HEK293 (cell line): Measurements from ENCODE around the gene LMF1.

ENCODE experiments used
- CTCF ChIA-PET: fragments of 350-600 bp; formaldehyde crosslinking; extraction: SDS; loops from one replicate; lab custom pipeline; 2021; ENCODE audit warnings: antibody characterized with exemption; lab: Yijun Ruan, JAX
- POLR2A ChIA-PET: fragments of 300-600 bp; formaldehyde crosslinking; extraction: SDS; loops from one replicate; lab custom pipeline; 2020; ENCODE audit warnings: antibody characterized with exemption, inconsistent platforms; lab: Yijun Ruan, JAX
- H3K27ac ChIP-seq: fragments of 200-500 bp; sonication (Bioruptor generic); 2 replicates; pipeline ENCODE4 v1.5.1; 2014; ENCODE audit warnings: low read depth, low read length, control low read depth, inconsistent platforms; ENCODE audit errors: extremely low read depth
- H3K36me3 ChIP-seq, 2 experiments: fragments of 200-500 bp in 1 of 2; sonication (Bioruptor generic) in 1 of 2; 1 replicate in 1 of 2; 2 replicates in 1 of 2; pipeline ENCODE4 v1.5.1; 2014 to 2017; ENCODE audit warnings: inconsistent platforms in 2 of 2, low read length in 2 of 2; ENCODE audit not compliant: control insufficient read depth in 2 of 2, insufficient read depth in 1 of 2
- H3K4me1 ChIP-seq: fragments of 200-500 bp; sonication (Bioruptor generic); 2 replicates; pipeline ENCODE4 v1.5.1; 2014; ENCODE audit warnings: mild to moderate bottlenecking, low read length, inconsistent platforms; ENCODE audit not compliant: control insufficient read depth, insufficient read depth
- H3K4me3 ChIP-seq: 2 replicates; pipeline ENCODE4 v1.5.1; 2011; ENCODE audit warnings: low read depth, mild to moderate bottlenecking, control low read depth, low read length, moderate library complexity
- H3K9me3 ChIP-seq: fragments of 200-500 bp; sonication (Bioruptor generic); 2 replicates; pipeline ENCODE4 v1.5.1; 2014; ENCODE audit warnings: low read depth, low read length, inconsistent platforms; ENCODE audit not compliant: control insufficient read depth, insufficient read depth
- BCL11B ChIP-seq: fragments of 450-650 bp; formaldehyde crosslinking; IDR thresholded peaks from 2 replicates; pipeline ENCODE4 v1.5.1; 2016; ENCODE audit warnings: low read depth, missing biosample characterization, missing genetic modification characterization
- GLIS2 ChIP-seq: fragments of 450-650 bp; formaldehyde crosslinking; IDR thresholded peaks from 2 replicates; pipeline ENCODE4 v1.5.1; 2016; ENCODE audit warnings: missing biosample characterization, missing genetic modification characterization
- KLF1 ChIP-seq: fragments of 450-650 bp; formaldehyde crosslinking; IDR thresholded peaks from 2 replicates; pipeline ENCODE4 v1.5.1; 2016; ENCODE audit warnings: missing biosample characterization, missing genetic modification characterization
- RBAK ChIP-seq: fragments of 450-650 bp; formaldehyde crosslinking; IDR thresholded peaks from 2 replicates; pipeline ENCODE4 v1.5.1; 2016; ENCODE audit warnings: missing biosample characterization, missing genetic modification characterization
- YY2 ChIP-seq: fragments of 450-650 bp; formaldehyde crosslinking; IDR thresholded peaks from 2 replicates; pipeline ENCODE4 v1.5.1; 2016; ENCODE audit warnings: missing biosample characterization, missing genetic modification characterization
- ZNF121 ChIP-seq: fragments of 450-650 bp; formaldehyde crosslinking; IDR thresholded peaks from 2 replicates; pipeline ENCODE4 v1.5.1; 2016; ENCODE audit warnings: missing biosample characterization, missing genetic modification characterization
- ZNF248 ChIP-seq: fragments of 450-650 bp; formaldehyde crosslinking; IDR thresholded peaks from 2 replicates; pipeline ENCODE4 v1.5.1; 2017; ENCODE audit warnings: missing biosample characterization, missing genetic modification characterization
- ZNF274 ChIP-seq, 2 experiments: fragments of 200-500 bp in 1 of 2; fragments of 450-650 bp in 1 of 2; sonication (Bioruptor generic) in 1 of 2; formaldehyde crosslinking in 1 of 2; IDR thresholded peaks; 2 replicates each; pipeline versions ENCODE4 v1.5.1 to v1.6.1; 2014 to 2016; ENCODE audit warnings: borderline replicate concordance in 1 of 2, inconsistent platforms in 1 of 2, low read length in 1 of 2, missing biosample characterization in 1 of 2, missing genetic modification characterization in 1 of 2
- ZNF391 ChIP-seq: fragments of 450-650 bp; formaldehyde crosslinking; IDR thresholded peaks from 2 replicates; pipeline ENCODE4 v1.5.1; 2016; ENCODE audit warnings: low read depth, missing biosample characterization, missing genetic modification characterization, borderline replicate concordance
- ZNF548 ChIP-seq: fragments of 450-650 bp; formaldehyde crosslinking; IDR thresholded peaks from 2 replicates; pipeline ENCODE4 v1.5.1; 2016; ENCODE audit warnings: missing biosample characterization, missing genetic modification characterization
- ZNF558 ChIP-seq: fragments of 450-650 bp; formaldehyde crosslinking; IDR thresholded peaks from 2 replicates; pipeline ENCODE4 v1.5.1; 2016; ENCODE audit warnings: missing biosample characterization, missing genetic modification characterization
- ZNF626 ChIP-seq: fragments of 450-650 bp; sonication (Bioruptor Pico); formaldehyde crosslinking; IDR thresholded peaks from 2 replicates; pipeline ENCODE4 v1.5.1; 2018; ENCODE audit warnings: missing biosample characterization, missing genetic modification characterization, inconsistent platforms
- TF ChIP-seq, protein P1 (sequence below): fragments of 450-650 bp; formaldehyde crosslinking; IDR thresholded peaks from 2 replicates; pipeline ENCODE4 v1.5.1; 2017; ENCODE audit warnings: missing biosample characterization, missing genetic modification characterization
- TF ChIP-seq, protein P2 (sequence below): IDR thresholded peaks from 2 replicates; pipeline ENCODE4 v1.6.1; 2011; ENCODE audit warnings: mild to moderate bottlenecking, low read depth, low read length, borderline replicate concordance
- TF ChIP-seq, protein P3 (sequence below): fragments of 450-650 bp; formaldehyde crosslinking; IDR thresholded peaks from 2 replicates; pipeline ENCODE4 v1.5.1; 2016; ENCODE audit warnings: missing biosample characterization, missing genetic modification characterization
- TF ChIP-seq, protein P4 (sequence below): fragments of 450-650 bp; formaldehyde crosslinking; IDR thresholded peaks from 2 replicates; pipeline ENCODE4 v1.5.1; 2017; ENCODE audit warnings: missing biosample characterization, missing genetic modification characterization
- TF ChIP-seq, protein P5 (sequence below): fragments of 450-650 bp; formaldehyde crosslinking; IDR thresholded peaks from 2 replicates; pipeline ENCODE4 v1.5.1; 2017; ENCODE audit warnings: missing biosample characterization, missing genetic modification characterization

Gene LMF1

DNA sequence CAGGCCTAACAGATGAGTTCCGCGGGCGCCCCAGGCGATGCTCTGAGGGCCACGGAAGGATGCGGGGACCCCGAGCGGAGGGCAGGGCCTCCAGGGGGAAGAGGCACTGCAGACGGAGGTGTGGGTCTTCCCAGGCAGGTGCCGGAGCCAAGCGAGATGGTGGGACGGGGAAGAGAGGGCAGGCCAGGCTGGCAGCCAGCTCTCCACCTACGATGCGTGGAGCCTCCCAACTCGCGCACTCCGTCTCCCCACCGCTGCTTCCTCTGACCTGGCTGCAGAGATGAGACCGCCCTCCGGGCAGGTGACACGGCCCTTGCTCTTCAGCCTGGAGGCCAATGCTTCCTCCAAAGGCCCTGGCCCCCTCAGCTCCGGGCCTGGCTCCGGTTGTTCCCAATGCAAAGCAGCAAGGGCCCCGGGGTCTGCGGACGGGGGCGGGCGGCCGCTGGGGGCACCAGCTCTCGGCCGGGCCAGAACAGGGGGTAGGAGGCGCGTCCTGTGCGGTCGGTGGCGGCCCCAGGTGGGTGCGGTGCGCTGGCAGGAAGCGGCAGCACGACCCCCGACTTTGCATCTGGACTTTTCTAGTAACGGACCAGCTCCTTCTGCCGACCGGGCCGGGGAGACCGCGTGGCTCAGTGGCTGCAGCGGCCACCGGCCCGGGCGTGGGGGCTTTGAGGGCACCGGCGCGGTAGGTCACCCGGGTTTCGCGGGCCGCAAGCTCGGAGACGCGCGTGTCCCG is 9.2 kb upstream of the LMF1 start (continued):
- TF ChIP-seq GLIS2 (tag by site-specific recombination), result no peak
- no peak for TF ChIP-seq ZNF248
- TF ChIP-seq ZNF274 (IDR thresholded peaks at IDR 0.05; ENCODE audit: low read length), result no peak
- no peak for TF ChIP-seq ZNF274 (tag by site-specific recombination; IDR thresholded peaks at IDR 0.05; ENCODE audit: borderline replicate concordance)
- TF ChIP-seq, protein P1, sequence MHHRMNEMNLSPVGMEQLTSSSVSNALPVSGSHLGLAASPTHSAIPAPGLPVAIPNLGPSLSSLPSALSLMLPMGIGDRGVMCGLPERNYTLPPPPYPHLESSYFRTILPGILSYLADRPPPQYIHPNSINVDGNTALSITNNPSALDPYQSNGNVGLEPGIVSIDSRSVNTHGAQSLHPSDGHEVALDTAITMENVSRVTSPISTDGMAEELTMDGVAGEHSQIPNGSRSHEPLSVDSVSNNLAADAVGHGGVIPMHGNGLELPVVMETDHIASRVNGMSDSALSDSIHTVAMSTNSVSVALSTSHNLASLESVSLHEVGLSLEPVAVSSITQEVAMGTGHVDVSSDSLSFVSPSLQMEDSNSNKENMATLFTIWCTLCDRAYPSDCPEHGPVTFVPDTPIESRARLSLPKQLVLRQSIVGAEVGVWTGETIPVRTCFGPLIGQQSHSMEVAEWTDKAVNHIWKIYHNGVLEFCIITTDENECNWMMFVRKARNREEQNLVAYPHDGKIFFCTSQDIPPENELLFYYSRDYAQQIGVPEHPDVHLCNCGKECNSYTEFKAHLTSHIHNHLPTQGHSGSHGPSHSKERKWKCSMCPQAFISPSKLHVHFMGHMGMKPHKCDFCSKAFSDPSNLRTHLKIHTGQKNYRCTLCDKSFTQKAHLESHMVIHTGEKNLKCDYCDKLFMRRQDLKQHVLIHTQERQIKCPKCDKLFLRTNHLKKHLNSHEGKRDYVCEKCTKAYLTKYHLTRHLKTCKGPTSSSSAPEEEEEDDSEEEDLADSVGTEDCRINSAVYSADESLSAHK (tag by site-specific recombination), result no peak
- TF ChIP-seq, all 188 proteins: peak for 0

DNA sequence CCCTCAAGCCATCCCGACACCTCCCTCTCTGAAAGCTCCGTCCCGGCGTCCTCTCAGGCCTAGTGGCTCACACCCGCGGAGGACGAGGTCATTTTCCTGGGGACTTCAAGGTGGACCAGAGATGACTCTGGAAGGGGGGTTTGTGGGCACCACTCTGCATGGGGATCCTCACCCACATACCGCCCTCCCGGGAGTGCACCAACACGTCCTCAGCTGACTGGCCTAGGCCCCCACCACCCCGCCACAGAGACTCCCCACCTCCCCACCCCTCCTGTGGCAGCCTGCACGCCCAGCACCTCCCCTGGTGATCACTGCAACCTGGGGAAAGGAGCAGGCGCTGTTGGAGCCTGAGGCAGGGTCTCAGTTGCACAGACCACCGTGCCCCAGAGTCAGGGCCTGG is 8.4 kb upstream of the LMF1 start:
- Histone ChIP-seq H3K4me3 (no peak overlapping the region), H3K27ac (no peak overlapping the region), H3K4me1 (no peaks in the 10 kb centered on the region), H3K9me3 (no peaks in the 10 kb centered on the region), H3K36me3 (no peaks in the 10 kb centered on the region)
- ChIA-PET CTCF (interaction anchor here (0.6 kb wide), 1 partner anchor 41 kb away, joined by 5 read pairs; no protein-coding TSS in a partner anchor), POLR2A (interaction anchor here (1.2 kb wide), 1 partner anchor 18 kb away, joined by 4 read pairs; no protein-coding TSS in a partner anchor)
- TF ChIP-seq BCL11B (tag by site-specific recombination), result no peak
- TF ChIP-seq, protein P2, sequence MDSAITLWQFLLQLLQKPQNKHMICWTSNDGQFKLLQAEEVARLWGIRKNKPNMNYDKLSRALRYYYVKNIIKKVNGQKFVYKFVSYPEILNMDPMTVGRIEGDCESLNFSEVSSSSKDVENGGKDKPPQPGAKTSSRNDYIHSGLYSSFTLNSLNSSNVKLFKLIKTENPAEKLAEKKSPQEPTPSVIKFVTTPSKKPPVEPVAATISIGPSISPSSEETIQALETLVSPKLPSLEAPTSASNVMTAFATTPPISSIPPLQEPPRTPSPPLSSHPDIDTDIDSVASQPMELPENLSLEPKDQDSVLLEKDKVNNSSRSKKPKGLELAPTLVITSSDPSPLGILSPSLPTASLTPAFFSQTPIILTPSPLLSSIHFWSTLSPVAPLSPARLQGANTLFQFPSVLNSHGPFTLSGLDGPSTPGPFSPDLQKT, result no peak
- TF ChIP-seq GLIS2 (tag by site-specific recombination), result no peak
- no peak for TF ChIP-seq ZNF391
- no peak for TF ChIP-seq ZNF558

DNA sequence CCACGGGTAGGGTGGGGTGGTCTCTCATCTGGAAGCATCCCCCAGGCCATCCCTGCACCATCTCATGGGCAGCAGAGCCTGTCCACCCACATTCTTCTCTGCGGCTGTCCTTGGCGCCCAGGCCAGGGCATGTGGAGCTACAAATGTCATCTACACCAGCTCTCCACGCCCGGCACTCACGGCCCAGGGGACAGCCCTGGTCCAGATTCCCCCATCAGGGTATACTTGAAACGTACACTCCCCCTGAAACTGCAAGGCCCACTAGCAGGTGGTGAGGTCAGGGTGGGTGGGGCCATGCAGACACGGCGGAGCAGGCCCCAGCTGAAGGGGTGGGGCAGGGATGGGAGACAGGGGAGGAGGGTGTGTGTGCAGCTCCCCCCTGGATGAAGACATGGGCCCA is 7.6 kb upstream of the LMF1 start:
- H3K9me3 ChIP-seq, result no peaks in the 10 kb centered on the region
- peak; percentile 77 for TF ChIP-seq KLF1 (tag by site-specific recombination)
- TF ChIP-seq ZNF626 (tag by site-specific recombination), result no peak
- TF ChIP-seq, protein P1 (tag by site-specific recombination), result peak; percentile 96
- CTCF ChIA-PET, result interaction anchor here (0.6 kb wide), 1 partner anchor 41 kb away, joined by 5 read pairs; no protein-coding TSS in a partner anchor
- H3K4me1 ChIP-seq, result no peaks in the 10 kb centered on the region
- POLR2A ChIA-PET, result interaction anchor here (0.7 to 1.2 kb wide), 2 partner anchors 9 to 19 kb away, joined by 3 to 4 read pairs; no protein-coding TSS in a partner anchor
- no peak overlapping the region for H3K4me3 ChIP-seq
- no peaks in the 10 kb centered on the region for H3K36me3 ChIP-seq
- H3K27ac ChIP-seq, result no peak overlapping the region

DNA sequence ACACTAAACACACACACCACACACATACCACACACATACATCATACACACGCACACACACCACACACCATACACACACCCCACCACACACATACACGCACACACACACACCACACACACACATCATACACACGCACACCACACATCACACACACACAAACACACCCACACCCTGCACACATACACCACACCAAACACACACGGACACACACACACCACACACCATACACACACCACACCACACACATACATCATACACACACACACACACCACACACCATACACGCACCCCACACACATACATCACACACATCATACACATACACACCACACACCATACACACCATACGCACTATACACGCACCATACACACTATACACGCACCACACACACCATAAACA is 7.1 kb upstream of the LMF1 start:
- Histone ChIP-seq H3K27ac (no peak overlapping the region), H3K36me3 (no peaks in the 10 kb centered on the region), H3K9me3 (no peaks in the 10 kb centered on the region), H3K4me3 (no peak overlapping the region), H3K4me1 (no peaks in the 10 kb centered on the region)
- ChIA-PET CTCF (no interaction called here), POLR2A (interaction anchor here (0.7 kb wide), 1 partner anchor 8 kb away, joined by 3 read pairs; no protein-coding TSS in a partner anchor)
- TF ChIP-seq YY2 (no peak), ZNF548 (tag by site-specific recombination) (0 out of 2 replicates have a peak, but pooled peaks have one; percentile 36), ZNF121 (tag by site-specific recombination) (no peak), RBAK (no peak), KLF1 (tag by site-specific recombination) (no peak)
- TF ChIP-seq, protein P3, sequence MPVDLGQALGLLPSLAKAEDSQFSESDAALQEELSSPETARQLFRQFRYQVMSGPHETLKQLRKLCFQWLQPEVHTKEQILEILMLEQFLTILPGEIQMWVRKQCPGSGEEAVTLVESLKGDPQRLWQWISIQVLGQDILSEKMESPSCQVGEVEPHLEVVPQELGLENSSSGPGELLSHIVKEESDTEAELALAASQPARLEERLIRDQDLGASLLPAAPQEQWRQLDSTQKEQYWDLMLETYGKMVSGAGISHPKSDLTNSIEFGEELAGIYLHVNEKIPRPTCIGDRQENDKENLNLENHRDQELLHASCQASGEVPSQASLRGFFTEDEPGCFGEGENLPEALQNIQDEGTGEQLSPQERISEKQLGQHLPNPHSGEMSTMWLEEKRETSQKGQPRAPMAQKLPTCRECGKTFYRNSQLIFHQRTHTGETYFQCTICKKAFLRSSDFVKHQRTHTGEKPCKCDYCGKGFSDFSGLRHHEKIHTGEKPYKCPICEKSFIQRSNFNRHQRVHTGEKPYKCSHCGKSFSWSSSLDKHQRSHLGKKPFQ (tag by site-specific recombination), result peak; percentile 94
- TF ChIP-seq, protein P4, sequence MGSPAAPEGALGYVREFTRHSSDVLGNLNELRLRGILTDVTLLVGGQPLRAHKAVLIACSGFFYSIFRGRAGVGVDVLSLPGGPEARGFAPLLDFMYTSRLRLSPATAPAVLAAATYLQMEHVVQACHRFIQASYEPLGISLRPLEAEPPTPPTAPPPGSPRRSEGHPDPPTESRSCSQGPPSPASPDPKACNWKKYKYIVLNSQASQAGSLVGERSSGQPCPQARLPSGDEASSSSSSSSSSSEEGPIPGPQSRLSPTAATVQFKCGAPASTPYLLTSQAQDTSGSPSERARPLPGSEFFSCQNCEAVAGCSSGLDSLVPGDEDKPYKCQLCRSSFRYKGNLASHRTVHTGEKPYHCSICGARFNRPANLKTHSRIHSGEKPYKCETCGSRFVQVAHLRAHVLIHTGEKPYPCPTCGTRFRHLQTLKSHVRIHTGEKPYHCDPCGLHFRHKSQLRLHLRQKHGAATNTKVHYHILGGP, result peak; percentile 5; the same call in 1 of the 2 replicates
- TF ChIP-seq, protein P5, sequence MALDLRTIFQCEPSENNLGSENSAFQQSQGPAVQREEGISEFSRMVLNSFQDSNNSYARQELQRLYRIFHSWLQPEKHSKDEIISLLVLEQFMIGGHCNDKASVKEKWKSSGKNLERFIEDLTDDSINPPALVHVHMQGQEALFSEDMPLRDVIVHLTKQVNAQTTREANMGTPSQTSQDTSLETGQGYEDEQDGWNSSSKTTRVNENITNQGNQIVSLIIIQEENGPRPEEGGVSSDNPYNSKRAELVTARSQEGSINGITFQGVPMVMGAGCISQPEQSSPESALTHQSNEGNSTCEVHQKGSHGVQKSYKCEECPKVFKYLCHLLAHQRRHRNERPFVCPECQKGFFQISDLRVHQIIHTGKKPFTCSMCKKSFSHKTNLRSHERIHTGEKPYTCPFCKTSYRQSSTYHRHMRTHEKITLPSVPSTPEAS (tag by site-specific recombination), result peak; percentile 53
